ENCODE data around the gene TMEM203.

TMEM203 gene

DNA sequence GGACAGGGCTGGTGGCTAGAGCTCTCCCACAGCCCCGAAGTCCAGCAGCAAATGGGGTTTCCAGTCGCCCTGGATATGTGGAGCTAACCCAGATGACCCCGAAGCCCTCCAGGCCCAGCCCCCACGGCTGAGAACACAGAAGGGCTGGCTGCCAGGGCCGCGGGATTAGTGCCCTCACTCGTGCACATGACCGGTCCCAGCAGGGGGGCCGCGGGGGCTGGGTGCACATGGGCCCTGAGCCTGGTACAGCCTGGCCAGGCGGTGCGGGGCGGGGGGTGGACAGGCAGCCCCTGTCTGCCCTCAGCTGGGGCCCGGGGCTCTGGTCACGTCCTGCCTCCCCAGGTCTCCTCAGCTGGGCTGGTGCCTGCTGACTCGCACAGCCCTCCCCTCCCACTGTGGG, 11.1 kb downstream of the TMEM203 start:
- DNase-seq (ENCODE audit: low read depth in 2 of 2) = no peak

DNA sequence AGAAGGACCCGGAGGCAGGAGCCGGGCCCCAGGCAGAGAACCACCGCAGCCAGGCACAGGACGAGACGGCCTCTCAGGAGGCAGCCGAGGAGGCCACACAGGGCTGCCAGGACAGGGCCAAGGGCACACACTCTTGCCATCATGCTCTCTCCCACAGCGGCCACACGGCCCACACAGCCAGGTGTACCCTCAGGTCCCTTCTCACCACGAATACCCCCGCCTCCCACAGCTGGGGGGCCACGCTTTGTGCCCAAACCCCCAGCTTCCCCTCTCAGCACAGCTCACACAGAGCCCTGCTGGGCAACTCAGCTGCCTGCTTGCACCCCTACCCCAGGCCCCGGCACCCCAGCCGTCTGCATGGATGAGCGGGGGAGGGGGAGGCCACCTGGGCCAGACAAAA, 11.7 kb downstream of the TMEM203 start:
- DNase-seq (ENCODE audit: low read depth in 2 of 2) = no peak

DNA sequence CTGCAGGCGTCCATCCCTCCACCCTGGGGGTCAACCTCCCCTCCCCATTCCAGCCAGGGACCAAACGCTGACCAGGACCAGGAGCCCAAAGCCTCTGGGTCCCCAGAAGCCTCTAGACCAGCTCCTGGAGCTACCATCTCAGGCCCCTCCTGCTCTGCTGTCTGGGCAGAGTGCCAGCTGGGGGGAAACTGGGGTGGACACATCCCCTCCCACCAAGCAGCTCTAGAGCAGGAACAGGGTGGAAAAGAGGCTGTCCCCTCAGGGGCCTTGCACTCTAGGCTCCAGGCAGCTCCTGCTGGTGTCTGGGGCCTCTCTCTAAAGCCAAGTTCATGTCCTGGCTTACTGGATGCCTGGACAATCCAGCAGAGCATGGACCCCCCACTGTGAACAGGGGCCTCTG, 12.6 kb downstream of the TMEM203 start:
- DNase-seq (ENCODE audit: low read depth in 2 of 2) = no peak

DNA sequence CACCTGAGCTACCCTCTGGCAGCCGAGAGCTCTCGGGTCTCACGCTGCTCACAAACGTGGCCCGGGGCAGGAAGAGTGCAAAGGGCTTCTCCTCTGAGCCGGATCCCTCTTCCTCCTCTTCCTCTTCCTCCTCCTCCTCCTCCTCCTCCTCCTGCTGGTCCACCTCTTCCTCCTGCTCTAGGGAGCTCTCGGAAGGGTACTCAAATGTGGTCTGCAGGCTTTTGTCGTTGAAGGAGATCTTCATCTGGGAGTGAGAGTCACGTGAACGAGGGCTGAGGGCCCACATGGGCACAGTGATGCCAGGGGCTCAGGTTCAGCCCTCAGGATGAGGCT, 13.0 kb downstream of the TMEM203 start:
- DNase-seq (ENCODE audit: low read depth in 2 of 2) = no peak

DNA sequence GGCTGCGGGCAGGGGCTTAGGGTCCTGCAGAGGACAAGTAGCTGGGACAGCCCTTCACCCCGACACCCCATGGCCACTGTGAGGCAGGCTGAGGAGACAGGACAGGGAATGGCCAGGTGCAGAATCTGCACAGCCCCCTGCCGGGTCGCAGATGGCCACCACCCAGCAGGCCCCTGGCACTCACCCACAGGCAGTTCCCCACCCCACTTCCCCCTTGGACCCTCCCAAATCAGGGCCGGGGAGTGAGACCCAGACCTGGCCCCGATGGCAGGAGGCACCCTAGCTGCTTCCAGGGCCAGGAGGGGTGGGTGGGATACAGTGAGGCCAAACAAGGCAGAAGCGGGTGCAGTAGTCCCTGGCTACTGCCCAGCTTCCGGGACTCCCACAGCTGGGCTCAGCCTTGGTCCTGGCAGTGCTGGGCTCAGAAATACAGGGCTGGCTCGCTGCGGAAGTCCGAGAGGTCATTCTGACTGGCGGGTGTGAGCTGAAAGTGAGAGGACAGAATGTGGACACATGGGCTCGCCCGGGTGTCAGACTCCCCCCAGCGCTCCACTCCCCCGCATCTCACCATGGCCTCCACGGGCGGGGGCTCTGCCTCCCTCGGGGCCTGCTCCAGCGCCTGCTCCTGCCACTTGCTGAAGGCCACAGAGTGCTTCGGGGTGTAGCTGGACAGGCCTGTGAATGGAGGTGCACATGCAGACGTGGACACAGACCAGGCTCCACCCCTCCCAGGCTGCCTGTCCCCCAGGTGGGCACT, 13.6 kb downstream of the TMEM203 start:
- DNase-seq (ENCODE audit: low read depth in 2 of 2) = no peak

DNA sequence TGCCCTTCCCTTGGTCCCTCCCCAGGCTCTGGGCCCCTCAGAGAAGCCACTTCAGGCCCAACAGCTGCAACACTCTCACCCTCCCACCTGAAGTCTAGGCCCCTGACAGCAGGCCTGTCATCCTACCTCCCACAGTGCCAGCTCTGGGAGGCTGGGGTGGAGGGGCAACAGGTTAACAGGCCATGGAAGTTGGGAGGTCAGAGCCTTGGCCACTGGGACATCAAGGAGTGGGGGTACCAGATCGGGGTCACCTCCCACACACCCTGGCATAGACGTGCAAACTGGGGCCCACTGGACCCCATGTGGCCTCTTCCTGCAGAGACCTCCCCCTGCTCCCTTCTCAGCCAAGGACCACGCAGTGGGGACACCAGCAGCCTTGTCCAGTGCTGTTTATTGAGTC, 14.2 kb downstream of the TMEM203 start:
- DNase-seq (ENCODE audit: low read depth in 2 of 2) = no peak

DNA sequence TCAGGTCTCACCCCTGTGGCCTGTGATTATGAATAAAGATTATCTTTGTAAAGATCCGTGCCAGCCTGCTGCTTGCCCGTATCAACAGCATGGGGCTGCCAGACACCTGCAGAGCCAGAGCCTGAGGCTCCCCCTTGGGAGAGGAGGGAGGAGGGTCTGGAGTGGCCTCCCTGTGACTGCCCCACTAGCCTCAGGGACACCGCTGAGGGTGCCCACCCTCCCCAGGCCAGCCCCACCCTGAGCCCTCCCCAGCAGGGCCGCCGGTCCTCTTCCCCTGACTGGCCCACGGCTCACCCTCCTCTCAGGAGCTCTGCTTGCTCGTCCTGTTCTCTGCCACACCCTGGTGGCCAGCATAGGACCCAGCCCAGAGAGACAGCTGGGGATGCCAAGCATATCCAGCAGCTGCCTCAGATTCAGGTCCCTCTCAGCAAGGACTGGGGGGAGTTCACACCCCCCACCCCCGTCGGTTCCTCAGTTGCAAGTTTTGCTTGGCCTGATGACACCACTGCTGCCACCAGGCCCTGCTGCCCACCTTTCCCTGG, 15.1 kb downstream of the TMEM203 start:
- no peak for DNase-seq (ENCODE audit: low read depth in 2 of 2)

DNA sequence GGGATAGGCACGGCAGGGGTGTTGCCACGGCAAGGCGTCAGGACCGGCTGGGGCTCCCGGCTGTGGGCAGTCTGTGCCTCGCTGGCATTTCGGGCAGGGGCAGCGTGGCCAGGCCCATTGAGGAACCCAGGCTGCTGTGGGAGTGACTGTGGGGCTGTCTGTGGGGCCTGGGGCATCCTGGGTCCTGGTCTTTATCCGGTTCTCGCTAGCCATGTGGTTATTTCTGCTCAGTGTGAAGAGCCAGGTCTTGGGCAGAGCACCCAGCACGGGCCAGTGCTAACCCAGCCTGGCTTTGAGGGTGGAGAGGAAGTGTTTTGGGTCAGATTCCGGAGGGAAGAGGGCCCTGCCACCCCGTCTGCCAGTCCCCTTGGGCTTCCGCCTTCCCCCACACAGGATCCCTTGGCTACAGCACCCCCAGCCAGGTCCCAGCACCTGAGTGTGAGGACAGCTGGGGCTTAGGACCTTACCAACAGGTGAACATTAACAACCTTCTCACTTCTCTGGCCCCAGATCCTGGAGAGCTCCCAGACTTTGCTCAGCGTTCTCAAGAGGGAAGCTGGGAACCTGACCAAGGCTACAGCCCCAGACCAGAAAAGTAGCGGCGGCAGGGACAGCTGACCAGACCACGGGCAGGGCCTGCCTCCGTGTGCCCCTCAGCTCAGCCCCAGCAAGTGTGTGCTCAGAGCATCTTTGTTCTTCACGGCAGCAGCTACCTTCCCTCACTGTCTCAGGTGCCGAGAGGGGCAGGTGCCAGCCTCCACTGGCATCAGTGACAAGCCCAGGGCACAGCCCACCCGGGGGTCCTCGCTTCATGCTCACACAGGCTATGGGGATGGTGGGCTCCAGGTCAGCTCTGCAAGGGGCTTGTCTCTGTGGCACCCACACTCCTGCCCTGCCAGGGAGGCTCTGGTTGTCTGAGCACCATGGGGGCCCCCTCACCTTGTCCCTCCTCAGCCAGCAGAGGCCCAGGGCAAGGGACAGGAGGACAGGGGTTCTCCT, 15.9 kb downstream of the TMEM203 start:
- DNase-seq (ENCODE audit: low read depth in 2 of 2) = no peak

DNA sequence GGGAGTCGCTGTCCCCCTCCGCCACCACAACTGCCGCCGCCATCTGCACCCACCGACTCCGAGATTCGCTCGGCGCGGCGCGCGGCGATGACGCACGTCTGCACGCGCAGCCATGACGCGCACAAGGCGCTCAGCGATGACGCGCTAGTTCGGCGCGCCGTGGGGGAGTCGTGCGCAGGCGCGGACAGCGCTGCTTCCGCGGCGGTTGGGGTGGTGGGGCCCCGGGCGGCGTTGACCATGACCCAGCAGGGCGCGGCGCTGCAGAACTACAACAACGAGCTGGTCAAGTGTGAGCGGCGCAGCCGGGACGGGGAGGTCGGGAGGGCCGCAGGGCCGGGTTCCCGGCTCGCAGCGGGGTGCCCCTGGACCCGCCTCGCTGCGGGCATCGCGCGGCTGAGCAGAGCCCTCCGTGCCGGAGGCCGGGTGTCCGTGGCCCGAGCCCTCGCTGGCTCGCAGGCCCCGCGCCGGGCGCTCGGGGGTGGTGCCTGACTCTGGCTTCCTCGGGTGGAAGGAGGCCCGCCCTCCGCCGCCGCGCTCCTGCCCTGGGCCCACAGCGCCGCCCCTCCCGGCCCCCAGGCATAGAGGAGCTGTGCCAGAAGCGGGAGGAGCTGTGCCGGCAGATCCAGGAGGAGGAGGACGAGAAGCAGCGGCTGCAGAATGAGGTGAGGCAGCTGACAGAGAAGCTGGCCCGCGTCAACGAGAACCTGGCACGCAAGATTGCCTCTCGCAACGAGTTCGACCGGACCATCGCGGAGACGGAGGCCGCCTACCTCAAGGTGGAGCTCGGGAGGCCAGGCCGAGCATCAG, 16.8 kb downstream of the TMEM203 start, which contains the start of the genes ANAPC2 and SSNA1:
ANAPC2 (minus strand) TSS at position 71 of the 807 bp plus-strand sequence; CDS start at position 43, 28 bp downstream.
SSNA1 (plus strand) TSS at position 187 of the 807 bp plus-strand sequence; CDS start at position 238, 51 bp downstream.
- DNase-seq (ENCODE audit: low read depth in 2 of 2) = peak; percentile 87 to 93

DNA sequence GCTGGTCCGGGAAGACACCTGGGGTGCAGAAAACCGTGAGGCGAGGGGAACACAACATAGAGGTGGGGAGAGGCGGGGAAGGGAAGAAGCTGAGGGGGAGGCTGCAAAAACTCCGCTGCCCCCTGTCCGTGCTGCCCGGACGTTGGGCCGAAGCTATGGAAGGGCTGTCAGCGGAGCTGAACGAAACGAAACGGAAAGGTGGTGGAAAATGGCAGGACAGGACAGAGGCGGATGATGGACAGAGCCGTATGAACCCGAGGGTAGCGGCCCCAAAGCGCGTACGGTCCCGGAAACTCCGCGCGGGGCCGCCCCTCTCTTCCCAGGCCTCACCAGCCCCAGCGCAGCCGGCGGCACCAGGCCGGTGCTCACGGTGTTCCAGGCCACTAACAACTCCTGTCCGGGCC, 17.4 kb downstream of the TMEM203 start:
- DNase-seq (ENCODE audit: low read depth in 2 of 2) = no peak

DNA sequence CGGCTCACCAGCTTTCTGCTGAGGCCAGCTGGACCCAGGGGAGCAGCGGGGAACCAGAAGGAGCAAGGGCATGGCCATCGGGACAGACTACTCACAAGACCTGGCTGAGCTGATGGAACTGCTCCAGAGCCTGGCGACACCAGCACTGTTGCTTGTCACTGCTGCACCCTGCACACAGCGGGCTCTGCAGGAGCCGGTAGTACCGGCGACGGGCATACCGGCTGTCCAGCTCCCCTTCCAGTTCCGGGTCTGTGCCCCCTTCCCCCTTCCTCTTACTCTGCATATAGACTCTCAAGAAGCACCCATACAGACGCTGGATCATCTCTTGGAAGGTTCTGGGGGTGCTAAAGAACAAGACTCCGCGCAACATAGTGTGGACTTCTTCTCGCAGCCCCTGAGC, 18.1 kb downstream of the TMEM203 start:
- no peak for DNase-seq (ENCODE audit: low read depth in 2 of 2)

DNA sequence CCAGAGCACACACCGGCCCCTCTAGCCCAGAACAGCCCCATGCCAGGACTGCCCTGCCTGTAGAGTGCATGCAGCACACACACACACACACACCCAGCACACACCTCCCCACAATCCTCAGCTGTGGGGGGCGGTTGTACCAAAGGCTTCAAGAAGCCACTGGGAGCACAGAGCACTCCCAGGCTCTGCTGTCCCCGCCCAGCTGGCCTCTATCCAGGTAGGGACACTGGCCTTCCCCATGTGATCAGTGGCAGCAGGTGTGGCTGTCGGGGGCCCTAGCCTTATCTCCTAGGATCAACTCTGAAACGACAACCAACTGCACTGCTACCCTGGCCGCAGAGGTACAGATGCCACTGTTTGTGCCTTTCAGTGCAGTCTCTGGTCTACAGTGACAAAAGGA, 19.1 kb downstream of the TMEM203 start:
- no peak for DNase-seq (ENCODE audit: low read depth in 2 of 2)

DNA sequence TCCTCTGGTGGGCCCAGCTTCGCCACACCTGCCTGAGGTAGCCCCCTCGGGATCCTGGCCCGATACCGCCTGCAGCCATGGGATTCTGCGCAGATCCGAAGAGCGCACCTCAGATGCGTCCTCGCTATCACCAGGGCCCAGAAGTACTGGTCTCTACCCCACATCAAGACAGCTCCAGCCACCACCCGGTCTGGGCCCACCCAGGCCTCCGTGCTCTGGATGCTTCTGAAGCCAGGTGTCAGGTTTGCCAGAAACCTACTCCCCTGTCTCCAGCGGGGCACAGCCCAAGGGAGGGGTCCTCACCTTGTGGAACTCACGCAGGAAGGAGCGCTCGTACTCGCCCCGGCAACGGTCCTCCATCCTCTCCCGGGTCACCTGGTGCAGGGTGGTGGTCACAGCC, 19.5 kb downstream of the TMEM203 start:
- no peak for DNase-seq (ENCODE audit: low read depth in 2 of 2)

DNA sequence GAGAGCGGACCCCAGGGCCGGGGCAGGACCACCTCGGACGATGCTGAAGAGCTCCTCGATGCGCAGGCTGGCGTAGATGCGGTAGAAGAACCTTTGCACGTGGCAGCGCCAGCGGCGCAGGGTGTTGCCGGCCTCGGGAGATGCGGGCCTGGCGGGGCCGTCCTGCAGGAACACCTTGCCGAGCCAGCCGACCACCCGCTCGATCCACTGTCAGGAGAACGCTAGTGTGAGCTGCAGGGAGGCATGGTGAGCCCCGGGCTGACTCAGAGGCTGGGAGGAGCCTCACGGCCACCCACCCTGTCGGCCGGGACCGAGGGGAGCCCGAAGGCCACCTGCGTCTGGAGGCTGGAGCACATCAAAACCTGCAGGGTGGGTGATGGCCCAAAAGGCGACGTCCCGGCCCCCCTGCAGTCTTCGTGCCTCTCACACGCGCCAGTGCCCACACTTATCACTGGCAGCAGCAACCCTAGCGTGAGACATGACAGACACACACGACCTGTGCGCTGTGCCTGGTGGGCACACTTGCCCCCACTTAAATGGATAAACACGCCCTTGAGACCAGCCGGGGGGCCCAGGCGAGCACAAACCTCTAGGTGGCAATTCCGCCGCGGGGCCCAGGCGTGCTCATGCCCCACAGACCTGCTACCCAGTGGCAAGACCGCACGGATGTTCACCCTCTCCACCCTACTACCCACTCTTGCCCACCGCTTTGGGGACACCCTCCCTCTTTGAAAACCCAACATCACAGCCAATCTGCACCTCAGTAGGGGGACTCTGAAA, 20.4 kb downstream of the TMEM203 start:
- no peak for DNase-seq (ENCODE audit: low read depth in 2 of 2)

DNA sequence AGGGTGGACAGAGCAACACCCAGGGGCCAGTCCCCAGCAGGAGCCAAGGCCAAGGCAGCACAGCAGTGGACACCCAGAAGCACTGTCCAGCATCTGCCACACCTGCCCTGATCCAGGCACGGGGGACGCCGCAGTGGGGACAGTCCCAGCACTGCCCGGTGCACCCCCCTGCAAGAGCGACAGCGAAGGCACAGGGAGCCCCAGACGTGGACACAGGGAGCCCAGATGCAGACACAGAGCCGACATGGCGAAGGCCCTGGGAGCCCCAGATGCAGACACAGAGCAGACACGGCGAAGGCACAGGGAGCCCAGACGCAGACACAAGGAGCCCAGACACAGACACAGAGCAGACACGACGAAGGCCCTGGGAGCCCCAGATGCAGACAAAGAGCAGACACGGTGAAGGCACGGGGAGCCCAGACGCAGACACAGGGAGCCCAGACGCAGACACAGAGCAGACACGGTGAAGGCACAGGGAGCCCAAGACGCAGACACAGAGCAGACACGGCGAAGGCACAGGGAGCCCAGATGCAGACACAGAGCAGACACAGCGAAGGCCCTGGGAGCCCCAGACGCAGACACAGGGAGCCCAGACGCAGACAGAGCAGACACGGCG, 21.4 kb downstream of the TMEM203 start:
- DNase-seq (ENCODE audit: low read depth in 2 of 2) = no peak

DNA sequence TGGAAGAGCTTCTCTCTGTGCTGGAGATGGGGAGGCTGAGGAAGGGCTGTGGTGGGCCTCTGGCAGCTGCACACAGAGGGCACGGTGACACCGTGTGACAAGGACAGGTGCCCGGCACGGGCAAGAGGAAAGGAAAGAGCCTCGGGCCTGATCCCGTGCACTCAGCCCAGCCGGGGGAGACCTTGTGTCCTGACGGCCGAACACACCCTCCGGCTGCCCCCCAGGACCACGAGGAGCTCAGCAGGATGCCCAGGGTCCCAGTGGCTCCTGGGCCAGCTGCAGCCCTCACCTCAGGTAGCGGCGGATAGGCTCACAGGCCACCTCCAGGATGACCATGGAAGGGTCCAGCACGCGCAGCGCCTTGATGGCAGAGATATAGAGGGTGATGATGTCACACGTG, 22.6 kb downstream of the TMEM203 start:
- DNase-seq (ENCODE audit: low read depth in 2 of 2) = no peak

DNA sequence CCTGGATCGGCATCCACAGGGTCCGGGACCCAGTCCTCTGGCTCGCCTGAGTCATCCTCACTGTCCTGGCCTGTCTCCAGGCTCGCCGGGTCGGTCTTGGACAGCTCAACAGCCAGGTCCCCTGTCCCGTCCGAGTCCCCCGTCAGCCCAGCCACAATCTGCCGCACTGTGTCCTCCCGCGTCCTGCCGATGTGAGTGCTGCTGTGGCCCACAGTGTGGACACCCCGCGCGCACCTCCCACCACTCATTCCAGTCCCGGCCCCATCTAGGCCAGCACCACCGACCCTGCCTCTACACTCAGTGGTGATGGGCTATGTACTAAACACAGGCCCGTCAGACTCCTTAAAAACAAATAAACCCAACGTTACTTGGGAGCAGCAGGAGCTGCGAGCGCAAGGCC, 23.8 kb downstream of the TMEM203 start:
- DNase-seq (ENCODE audit: low read depth in 2 of 2) = no peak

DNA sequence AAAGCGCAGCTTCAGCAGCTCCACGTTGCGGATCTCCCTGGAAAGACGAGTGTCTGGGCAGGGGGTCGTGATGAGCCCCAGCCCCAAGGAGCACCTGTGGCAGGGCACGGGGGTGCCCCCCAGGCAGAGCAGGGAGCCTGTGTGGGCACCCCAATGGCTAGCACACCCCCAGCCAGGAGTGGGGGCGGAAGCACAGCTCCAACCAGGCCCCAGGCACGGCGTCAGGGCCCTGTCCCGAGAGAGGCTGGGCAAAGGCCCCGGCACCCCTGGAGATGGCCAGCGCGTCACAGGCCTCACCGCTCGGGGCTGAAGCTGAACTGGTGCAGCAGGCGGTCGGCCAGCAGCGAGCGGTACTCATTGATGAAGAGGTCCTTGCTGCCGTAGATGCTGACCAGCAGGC, 25.0 kb downstream of the TMEM203 start:
- no peak for DNase-seq (ENCODE audit: low read depth in 2 of 2)

DNA sequence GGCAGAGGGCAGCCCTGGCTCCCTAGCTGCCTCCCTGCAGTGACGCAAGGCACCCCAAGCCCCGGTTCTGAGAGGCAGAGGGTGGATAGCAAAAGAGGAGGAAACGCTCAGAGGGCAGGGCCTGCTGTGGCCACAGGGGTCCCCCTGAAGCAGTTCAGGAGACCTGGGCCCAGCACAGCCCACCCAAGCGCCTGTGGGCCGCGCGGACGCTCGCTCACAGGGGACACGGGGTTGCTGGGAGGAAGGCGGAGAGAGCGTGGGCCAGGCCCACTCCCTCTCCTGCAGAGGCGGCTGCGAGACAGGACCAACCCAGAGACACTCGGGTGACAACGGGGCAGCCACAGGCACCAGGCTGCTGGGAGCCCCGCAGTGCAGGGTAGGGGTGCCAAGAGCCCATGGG, 25.7 kb downstream of the TMEM203 start:
- DNase-seq (ENCODE audit: low read depth in 2 of 2) = no peak

DNA sequence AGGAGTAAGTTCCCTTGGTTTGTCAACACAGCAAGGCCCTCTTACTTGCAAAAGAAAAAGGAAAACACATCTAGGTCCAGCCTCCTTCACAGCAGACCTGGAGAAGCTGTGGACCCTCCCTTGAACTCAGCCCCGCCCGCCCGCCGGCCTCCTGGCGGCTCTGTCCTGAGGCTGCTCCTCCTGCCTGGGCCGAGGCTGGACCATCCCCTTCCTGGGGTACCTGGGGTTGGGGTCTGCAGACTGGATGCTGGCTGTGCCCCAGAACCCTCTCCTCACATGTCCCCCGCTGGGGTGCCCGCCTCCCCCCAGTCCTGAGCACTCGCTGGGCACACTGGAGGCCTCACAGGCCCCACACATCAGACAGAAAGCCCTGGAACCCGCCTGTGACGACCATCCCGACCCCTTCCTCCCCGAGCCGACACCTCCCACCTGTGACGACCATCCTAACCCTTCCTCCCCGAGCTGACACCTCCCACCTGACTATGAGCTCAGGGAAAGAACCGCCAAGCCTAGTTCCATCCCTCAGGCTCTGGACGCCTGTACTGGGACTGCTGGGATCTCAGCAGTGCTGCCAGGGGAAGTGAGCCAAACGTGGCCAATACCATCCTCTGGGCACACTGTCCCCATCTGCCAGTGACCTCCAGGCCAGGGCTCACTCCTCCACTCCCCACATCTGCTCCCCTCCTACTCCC, 26.4 kb downstream of the TMEM203 start:
- DNase-seq (ENCODE audit: low read depth in 2 of 2) = no peak
